GM10847 (cell line): ENCODE measurements around the gene PRR23E.

Source experiments
- POLR2A ChIP-seq: IDR thresholded peaks from 2 replicates; pipeline ENCODE4 v1.6.1; 2011; ENCODE audit not compliant: insufficient read length; ENCODE audit errors: extremely low read depth

PRR23E gene

DNA sequence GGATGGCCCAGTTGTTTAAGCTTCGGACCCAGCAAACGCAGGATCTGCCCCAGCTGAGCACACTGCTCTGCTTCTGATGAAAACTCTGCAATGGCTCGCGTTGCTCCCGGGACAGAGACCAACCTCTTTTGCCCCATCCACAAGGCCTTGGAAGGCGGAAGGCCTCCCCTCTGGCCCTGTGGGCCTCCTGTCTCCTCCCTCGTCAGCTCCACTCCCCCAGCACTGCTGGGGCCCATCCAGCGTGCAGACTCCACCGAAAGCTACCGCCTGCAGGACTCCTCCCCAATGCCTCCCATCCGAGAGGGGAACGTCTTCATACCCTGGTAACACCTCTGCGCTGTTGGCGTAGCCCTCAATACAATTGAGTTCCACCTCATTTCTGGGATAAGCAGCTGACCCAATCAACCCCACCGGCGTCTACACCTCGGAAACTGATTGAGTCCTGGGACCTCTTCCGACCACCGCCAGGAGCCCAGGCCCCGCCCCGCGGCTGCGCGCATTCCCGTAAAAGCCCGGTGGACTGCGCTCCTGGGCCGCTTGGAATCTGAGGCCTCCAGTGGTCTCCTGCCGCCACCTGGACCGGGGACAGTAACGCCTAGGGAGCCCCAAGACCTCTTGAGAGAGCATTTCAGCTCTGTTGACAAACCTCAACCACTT, at the start of gene PRR23E:
PRR23E (plus strand) TSS at position 556 of the 657 bp plus-strand sequence. CDS start 3,555 bp downstream, outside the sequence.
- TF ChIP-seq POLR2A = no peak

DNA sequence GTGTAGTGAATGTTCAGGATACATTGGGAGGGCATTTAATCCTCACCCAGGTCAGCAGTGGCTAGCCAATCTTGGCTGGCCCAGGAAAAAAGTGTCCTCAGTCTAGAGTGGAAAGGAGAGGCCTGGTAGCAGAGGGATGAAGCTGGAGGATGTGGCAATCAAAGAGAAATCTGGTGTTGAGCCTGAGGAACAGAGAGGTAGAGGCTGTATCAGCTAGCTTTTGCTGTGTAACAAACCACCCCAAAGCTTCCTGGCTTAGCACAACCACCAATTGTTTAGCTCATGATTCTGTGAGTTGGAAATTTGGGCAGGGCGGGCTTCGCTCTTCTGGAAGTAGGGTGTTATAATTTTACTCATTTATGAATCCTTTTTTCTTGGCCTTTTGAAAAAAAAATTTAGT, 49.8 kb upstream of the PRR23E start:
- TF ChIP-seq POLR2A = no peak

DNA sequence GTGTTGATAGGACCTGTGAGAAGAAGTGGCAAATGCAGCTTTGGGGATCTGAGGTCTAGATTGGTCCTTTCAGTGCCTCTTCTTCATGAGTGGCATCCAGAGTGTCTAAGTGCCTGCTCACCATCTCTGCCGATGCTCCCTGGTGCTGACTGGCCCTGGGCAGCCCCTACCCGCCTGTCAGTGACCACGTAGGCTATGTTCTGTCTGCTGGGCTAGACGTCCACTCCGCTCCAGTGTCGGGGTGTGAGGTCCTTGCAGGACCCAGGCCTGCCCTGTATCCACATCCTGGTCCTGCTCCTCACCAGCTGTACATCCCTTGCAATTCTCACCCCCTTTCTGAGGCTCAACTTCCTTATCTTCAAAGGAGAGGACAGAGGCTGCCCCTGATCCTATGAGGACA, 48.3 kb upstream of the PRR23E start:
- TF ChIP-seq POLR2A = no peak

GRCh38 chr3:127145266-127145665, 47.7 kb upstream of the PRR23E start:
- TF ChIP-seq POLR2A = no peak

DNA sequence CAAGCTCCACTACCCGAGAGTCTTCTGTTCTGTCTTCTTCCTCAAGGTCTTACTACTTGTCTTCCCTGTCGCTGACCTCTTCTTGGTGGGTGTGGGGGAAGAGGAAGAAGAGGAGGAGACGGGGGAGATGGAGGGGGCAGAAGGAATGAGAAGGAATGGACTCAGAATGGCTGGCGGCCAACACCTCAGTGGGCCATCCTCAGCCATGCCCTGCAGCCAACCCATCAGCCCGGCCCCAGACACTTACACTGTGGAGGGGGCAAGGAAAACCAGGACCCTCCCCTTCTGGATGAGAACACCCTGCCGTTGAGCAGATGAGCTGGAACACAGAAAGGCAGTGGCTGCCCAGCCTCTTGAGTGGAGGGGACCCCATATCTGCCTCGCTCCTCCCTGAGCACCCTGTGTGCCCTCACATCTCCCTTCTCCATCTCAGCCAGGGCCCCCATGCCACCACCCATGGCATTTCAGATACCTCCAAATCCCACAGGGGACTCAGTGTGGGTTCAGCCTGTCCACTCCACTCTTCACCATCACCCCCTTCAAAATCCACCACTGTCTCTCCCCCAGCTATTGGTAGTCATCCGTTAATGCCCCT, 45.5 kb upstream of the PRR23E start:
- TF ChIP-seq POLR2A = no peak

- no peak for TF ChIP-seq POLR2A
Observed at GRCh38 chr3:127149621-127150310, 43.2 kb upstream of the PRR23E start.

DNA sequence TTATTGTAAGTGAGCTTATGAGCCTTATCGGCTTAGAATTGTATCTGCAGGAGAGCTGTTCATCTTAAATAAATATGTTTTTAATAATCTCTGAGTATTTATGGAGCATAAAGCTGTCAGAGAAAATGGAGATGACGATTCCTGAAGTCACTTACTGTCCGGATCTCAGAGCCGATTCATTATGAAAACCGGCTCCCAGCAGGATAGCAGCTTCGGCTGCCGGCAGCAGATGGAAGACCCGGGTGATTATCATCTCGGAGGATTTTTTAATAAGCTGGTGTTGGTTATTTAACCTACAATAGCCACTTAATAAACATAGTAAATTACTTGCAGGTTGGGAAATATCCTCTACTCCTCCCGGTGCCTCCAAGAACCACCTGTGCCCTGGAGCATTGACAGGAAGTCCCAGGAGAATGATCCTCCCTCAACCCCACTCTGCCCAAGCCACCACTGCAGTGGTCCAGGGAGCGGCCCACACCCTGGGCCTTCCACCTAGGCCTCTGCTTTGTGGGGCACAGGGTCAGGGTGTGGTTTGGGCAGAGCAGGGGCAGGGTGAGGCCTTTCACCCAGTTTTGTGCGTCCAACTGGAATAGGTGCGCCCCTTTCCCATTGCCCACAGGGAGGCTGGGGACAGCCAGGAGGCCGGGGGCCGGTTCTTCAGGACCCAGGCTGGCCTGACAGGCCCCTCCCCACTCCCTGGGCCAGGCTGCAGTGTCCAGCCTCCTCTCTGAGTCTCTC, 42.2 kb upstream of the PRR23E start:
- no peak for TF ChIP-seq POLR2A

- no peak for TF ChIP-seq POLR2A
Observed at GRCh38 chr3:127151251-127151564, 41.7 kb upstream of the PRR23E start.

DNA sequence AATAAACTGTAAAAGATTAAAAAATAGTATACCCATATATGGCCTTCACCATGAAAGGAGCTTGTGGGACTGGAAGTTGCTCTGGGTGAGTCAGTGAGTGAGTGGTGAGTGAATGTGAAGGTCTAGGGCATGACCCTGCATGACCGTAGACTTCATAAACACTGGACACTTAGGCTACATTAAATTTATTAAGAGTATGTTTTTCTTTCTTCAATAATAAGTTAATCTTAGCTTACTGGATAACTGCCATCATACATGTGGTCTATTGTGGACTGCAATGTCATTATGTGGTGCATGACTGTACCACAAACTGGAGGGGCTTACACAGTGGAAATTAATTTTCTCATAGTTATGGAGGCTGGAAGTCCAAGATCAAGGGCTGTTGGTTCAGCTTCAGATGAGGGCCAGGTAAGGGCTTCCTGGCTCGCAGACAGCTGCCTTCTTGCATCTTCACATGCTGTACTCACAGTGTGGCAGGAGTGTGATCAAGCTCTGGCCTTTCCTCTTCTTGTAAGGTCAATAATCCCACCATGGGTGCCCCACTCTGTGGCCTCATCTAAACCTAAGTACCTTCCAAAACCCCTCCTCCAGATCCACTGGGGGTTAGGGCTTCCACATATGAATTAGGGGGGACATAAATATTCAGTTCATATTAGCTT, 40.8 kb upstream of the PRR23E start:
- no peak for TF ChIP-seq POLR2A

DNA sequence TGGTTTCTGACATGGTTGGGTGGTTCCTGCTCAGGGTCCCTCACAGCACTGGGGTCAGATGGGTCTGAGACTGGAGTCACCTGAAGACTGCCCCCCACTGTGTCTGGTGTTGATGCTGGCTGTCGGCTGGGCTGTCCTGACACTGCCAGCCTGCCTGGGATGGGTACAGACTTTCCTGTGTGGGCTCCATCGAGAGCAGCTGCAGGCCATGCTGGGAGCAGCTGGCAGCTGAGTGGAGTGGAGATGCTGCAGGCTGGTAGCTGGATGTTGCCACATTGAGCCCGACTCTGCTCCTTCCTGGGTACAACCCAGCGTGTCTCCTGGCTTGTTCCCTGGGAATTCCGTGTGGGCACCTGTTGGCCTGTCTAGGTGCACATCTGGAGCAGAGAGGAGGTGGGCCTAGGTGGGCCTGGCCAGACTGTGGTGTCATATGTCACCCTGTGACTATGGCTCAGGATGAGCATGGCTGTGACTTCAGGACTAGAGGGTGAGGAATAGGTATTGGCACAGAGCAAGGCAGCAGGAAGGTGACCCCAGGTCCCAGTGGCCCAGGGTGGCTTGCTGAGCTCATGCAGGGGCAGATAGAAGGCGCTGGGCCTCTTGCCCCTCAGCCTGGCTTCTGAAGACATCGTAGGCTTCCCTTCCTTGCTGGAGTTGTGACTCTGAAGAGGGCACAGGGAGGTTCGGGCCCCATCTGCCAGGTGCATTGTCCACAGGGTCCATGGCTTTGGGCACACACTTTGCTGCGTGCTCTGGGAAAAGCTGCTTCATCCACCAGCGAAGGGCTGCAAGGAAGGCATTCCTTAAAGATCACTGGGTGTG, 40.0 kb upstream of the PRR23E start:
- no peak for TF ChIP-seq POLR2A

DNA sequence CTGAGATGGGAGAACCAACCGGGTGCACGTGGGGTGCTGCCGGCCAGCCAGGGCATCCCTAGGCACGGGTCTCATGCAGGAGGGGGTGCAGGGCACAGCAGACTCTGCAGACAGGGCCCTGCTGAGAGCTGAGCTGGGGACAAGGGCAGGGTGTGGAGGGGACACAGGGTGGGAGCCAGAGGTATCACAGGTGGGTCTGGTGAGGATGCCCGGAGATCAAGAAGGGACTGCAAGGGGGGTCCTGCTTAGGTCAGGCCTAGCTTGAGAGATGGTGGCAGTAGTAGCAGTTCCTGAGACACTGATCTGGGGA, 39.5 kb upstream of the PRR23E start:
- TF ChIP-seq POLR2A = no peak

GRCh38 chr3:127156338-127157050, 36.4 kb upstream of the PRR23E start:
- TF ChIP-seq POLR2A = no peak

DNA sequence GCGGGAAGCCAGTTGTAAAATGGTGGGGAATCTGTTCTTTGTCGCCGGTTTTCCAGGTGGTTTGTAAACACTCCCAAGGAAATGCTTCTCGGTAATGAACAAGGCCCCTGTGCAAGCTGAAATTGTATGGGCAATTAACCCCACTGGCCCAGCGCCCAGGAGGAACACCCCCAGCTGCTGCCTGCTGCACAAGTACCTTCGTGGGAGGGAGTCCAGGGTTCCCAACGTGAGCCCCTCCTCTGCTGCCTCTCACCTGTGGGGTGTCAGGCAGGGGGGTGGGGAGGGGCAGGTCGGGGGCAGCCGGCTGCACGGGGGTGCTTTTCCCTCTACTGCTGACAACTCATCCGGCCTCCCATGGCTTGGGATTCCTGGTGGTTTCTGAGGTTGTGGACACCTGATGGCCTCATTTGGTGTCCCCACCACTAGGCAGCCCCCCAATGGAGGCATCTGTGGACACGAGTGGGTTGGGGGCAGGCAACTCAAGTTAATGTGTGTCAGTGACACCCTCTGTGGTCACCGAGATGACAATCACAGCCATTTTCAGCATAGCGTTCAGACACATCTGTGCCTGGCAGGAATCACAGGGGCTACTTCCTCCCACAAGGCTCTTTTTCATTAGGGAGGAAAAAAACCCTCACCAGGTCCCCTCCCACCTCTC, 35.6 kb upstream of the PRR23E start:
- no peak for TF ChIP-seq POLR2A
